CD4-positive, alpha-beta T cell treated with Interleukin-2 at 100 ng/mL for 4 hours (primary cell): ENCODE data around the gene TINAGL1.

ENCODE experiments used
- DNase-seq: peaks from one replicate; pipeline ENCODE4 v3.0.0-alpha.2; 2020; ENCODE audit warnings: low spot score

Gene TINAGL1

DNA sequence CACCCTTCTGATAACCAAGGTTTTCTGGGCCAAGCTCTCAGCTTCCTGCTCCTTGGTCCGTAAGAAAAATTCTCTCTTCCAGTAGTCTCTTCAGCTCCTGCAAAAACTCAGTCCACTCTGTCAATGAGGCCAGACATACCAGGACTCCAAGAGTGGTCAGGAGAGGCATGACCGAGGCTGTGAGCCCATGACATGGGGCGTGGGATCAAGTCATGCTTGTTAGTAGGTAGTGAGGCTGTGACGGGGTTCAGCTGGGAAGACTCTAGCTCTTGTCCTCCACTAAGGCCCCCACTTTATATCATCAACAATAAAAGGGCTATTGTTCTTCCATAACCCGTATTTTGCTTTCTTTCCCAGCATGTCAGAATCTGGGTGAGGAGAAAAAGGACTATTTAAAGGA, 31.0 kb downstream of the TINAGL1 start:
- no peak for DNase-seq

DNA sequence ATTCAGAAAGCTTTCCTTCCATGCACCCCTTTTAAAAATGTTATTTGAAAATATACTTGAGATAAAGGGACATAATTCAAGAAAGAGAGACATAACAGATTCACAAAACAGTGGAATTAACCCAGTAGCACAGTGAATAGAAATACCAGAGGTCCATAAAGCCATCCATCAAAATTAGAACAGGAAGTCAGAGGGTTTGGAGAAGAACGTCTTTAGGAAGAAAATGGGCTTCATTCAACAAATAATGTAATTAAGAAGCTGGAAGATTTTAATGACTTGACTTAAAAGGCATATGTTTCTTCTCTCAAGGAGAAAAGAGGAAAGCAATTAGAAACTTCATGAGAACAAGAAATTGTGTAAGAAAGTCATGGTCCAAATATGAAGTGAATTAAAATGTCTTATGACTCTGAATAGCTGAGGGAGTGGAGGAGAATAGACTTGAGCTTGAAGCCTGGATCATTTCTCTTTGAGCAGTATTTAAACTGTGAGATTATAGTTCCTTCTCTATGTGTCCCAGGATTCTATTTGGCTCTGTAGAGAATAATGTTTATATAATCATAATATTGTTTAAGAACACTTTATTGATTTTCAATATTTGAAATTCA, 33.3 kb downstream of the TINAGL1 start:
- DNase-seq, result no peak

DNA sequence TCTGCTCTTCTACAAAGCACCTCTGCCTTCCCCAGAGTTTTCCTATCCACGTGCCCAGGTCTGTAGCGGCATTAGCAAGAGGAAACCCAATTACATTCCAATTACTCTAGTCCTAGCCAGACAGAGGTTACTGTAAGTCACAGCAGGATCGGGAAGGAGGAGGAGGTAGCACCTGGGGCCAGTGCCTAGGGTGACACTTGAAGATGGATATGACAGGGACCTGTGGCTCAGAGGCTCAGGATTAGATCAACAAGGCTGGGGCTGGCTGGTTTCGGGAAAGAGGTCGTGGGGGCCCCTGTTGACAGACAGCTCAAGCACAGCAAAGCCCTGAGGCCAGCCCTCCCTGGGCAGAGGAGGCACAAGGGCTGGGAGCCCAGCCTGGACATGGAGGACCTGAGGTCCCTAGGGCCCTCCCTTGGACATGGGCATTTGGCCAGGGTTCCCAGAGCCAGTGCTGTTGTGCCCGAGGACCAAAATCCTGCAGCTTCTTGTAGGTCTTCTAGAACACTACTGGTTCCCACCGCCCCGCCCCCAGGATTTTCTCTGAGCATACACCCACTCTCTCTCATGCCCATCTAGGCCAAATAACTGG, 38.2 kb downstream of the TINAGL1 start:
- no peak for DNase-seq

DNA sequence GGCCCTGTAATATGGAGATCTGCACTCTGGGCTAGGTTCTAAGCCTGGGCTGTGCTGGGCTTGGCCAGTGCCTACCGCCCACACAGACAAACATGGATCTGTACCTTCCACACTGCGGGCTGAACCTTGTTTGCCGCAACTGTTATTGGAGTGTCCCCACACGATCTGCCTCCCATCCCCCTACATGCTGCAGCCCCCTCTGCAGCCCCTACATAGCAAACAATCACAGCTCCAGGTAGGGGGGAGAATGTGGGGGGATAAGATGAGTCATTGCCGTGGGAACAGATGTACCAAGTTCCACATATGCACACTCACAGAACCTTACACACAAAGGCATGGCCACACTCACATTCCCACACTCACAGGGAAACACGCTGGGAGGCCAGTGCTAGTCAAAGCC, 39.1 kb downstream of the TINAGL1 start:
- no peak for DNase-seq

DNA sequence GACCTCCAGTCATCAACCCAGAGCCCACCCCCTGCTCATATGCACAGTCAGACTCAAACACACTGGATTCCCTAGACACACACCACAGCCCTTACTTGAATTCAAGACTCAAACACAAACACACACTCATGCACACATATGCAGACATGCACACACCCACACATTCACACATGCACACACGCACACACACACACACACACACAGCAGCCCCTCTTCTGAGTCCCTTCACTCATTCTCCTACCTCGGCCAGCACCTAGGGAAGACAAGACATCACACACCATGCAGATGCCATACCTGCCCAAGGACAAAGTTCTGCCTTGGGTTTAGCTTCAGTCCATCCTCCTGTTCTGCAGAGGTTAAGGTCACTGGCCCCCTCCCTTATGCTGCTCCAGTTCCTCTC, 39.6 kb downstream of the TINAGL1 start:
- no peak for DNase-seq

DNA sequence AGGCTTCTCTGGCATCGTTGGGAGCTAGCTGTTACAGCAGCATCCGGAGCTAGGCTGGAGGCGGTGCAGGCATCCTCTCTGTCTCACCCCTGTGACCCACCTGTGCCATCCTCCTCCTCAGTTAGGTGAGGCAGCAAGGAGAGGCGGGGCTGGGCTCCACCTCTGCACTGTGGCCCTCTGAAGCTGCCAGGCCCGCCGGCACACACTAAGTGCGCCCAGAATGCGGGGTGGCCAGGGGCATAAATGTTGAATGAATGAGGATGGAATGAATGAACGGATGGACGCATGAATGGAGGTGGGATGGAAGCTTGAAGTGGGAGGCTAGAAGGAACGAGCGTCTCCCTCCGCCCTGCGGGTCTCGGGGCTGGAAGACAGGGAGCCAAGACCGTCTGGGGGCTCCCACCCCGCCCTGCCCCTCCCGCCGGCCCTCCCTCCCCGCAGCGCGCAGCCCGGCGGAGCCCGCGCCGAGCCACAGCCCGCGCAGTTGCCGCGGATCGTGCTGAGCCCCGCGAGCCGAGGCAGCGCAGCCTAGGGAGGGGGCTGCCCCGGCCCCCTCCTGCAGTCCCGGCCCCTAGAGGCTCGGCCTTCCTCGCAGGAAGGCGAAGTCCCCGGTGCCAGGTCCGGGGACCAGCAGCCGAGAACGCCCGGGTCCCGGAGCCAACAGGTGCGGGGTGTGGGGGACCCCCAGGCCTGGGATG, 41.1 kb downstream of the TINAGL1 start, which contains the start of gene HCRTR1:
Gene HCRTR1, plus strand, starts transcription at position 472 of the 698 bp plus-strand sequence. CDS start 1,504 bp downstream, outside the sequence.
- DNase-seq, result no peak

DNA sequence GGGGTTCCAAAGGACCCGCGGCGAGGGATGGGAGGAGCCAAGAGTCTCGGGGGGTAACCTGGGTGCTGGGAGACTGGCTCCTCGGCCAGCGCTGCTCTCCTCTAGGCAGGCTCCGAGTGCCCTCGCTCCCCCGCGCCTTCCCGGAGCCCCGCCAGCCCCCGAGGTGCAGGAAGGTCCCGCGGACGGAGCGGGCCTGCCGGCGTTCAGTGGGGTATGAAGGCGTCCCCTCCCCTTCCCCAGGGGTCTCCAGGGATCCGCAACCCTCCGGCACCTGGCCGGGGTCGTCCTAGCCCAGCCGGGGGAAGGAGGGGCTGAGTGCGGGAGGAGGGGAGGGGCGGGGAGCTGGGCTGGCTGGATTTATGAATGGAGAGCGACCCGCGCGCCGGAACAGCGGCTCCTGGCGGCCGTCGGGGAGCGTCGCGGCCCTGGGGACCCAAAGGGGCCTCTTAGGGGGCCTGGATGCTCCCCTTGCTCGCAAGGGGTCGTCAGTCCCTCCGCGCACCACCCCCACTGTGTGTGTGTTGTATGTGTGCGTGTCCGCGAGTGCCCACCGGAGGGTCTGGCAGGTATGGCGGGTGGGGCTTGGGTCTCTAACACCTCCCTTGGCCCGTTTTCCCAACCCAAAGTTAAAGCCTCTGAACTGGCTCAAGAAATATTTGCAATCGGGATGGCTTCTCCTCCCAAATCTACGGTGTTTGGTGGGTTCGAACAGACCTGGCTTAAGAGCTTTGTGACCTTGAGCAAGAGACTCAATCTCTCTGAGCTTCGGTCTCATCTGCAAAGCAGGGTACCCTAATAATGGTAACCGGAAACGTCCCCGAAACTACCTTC, 41.8 kb downstream of the TINAGL1 start:
- peak; percentile 19 for DNase-seq

DNA sequence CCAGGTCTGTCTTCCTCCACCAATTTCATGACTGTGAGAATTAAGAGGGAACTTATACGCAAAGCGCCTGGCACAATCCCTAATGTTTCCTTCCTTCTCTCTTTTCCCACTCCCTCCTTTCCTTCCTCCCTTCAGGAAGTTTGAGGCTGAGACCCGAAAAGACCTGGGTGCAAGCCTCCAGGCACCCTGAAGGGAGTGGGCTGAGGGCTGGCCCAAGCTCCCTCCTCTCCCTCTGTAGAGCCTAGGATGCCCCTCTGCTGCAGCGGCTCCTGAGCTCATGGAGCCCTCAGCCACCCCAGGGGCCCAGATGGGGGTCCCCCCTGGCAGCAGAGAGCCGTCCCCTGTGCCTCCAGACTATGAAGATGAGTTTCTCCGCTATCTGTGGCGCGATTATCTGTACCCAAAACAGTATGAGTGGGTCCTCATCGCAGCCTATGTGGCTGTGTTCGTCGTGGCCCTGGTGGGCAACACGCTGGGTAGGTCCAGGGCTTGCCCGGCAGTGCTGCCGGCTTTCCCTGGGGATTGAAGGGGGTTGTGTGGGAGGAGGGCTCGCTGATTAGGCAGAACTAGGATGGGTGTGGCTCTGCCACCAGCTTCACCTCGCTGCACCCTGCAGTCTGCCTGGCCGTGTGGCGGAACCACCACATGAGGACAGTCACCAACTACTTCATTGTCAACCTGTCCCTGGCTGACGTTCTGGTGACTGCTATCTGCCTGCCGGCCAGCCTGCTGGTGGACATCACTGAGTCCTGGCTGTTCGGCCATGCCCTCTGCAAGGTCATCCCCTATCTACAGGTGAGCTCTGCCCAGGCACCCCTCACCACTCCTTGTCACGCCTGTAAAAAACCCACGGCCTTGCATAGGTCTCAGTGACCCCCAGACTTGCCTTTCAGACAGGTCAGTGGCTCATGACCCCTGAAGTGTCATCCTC, 42.9 kb downstream of the TINAGL1 start:
- DNase-seq, result no peak

DNA sequence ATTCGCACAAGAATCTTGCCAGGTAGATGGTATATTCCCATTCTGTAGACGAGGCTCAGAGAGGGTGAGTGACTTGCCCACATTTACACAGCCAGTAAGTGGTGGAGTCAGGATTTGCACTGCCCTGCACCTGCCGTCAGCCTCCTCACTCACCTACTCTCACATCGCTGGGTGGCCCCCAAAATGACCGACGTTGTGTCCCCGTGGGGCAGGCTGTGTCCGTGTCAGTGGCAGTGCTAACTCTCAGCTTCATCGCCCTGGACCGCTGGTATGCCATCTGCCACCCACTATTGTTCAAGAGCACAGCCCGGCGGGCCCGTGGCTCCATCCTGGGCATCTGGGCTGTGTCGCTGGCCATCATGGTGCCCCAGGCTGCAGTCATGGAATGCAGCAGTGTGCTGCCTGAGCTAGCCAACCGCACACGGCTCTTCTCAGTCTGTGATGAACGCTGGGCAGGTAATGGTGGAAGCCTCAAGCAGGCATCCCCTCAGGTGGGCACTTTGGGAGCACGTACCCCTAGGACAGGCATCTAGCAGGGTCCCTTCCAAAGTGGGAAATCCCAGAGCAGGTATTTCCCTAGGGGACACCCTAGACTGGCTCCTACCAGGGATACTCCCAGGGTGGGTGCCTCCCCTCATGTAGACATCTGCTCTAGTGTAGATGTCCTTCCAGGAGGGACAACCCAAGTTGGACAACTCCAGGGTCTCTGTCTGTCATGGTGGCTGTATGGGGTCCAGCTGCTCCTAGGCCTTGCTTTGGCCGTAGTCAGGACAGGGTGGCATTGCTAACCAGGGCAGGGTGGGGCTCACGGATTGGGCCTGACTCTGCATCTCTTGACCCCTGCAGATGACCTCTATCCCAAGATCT, 44.5 kb downstream of the TINAGL1 start:
- DNase-seq, result no peak

DNA sequence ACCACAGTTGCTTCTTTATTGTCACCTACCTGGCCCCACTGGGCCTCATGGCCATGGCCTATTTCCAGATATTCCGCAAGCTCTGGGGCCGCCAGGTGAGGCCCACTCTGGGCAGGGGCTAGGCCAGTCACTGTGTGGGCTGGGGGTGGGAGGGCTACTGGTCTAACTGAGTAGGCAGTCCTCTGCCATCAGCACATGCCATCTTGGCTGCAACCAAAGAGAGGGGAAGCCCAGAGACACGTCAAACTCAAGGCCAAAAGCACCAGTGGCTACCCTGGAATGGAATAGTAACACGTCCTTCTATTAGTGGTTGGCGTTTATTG, 45.1 kb downstream of the TINAGL1 start:
- no peak for DNase-seq

DNA sequence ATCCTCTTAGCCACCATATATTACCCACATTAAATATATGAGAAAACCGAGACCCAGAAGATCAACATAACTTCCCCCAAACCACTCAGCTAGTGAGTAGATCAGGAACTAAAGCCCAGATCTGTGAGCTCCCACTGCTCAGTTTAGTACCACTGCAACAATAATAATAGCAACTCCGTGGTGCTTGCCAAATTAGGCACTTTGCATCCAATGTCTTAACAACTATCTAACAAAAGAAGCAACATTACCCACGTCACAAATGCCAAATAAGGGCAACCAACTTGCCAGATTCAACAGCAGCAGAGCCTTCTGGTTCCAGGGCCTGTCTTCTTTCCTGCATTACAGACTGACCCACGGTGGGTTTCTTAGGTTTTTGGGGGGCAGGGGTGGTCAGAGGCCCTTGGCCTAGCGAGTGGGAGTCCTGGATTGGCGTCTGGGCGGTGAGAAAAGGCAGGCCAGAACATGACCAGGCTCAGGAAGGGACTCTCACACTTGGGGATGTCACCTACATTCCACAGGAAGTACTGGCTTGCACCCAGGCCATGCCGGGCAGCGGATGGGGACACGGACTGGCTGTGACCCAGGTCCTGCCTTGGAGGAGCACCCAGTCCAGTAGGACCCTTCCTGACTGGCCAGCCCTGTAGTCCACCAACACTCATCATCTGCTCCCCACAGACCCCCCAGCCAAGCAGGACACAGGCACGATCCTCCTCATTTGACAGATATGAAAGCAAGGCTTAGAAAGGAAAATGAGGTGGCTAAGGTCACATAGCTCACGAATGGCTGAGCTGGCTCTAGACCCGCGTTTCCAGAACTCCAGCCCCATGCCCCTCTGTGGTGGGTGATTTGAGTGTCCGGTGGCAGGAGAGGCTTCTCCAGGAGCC, 45.8 kb downstream of the TINAGL1 start:
- DNase-seq, result no peak

DNA sequence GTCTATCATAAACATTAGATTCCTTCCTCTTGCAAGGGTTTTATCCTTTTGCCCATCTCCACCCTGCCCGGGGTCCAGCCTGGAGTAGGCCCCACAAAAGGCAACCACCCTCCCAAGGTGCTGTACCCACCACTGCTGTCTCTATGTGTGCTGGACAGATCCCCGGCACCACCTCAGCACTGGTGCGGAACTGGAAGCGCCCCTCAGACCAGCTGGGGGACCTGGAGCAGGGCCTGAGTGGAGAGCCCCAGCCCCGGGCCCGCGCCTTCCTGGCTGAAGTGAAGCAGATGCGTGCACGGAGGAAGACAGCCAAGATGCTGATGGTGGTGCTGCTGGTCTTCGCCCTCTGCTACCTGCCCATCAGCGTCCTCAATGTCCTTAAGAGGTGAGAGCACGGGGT, 47.0 kb downstream of the TINAGL1 start:
- no peak for DNase-seq

DNA sequence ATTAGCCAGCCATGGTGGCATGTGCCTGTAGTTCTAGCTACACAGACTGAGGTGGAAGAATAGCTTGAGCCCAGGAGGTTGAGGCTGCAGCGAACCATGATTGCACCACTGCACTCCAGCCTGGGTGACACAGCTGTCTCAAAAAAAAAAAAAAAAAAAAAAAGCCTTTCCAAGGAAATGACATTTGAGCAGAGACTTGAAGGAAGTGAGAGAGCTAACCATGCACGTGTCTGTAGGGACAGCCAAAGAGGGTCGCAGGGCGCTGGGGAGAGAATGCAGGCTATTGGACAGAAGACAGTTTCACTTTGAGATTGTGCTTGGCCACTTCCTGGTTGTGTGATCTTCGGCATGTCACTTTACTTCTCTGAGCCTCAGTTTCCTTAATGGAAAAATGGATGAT, 48.0 kb downstream of the TINAGL1 start:
- DNase-seq, result no peak

DNA sequence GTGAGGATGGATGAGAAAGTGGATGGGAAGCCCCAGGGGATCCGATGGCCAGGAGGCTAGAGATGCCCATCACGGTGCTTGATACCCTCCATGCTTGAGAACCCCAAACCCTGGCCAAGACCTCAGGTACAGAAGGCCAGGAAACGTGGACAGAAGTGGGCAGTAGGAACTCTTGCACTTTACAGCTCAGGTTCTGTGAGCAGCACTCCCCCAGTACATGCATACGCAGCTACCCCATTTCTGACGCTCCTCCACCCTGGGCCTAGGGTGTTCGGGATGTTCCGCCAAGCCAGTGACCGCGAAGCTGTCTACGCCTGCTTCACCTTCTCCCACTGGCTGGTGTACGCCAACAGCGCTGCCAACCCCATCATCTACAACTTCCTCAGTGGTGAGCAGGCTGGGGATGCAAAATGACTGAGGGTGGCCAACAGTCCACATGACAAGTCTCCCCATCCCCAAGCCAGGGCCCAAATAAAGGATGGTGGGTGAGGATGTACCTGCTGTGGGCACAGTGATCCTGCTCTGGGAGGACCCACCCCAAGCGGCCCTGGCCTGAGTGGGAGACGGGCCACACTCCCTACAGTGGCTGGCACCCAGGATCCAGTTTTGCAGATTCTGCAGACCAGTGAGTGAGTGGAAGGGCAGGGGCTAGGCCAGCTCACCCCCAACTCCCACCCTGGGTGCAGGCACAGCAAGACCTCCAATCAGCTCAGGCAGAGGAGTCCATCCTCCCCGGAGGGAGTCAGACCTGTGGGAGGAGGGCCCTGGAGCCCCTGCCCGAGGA, 48.6 kb downstream of the TINAGL1 start:
- no peak for DNase-seq

DNA sequence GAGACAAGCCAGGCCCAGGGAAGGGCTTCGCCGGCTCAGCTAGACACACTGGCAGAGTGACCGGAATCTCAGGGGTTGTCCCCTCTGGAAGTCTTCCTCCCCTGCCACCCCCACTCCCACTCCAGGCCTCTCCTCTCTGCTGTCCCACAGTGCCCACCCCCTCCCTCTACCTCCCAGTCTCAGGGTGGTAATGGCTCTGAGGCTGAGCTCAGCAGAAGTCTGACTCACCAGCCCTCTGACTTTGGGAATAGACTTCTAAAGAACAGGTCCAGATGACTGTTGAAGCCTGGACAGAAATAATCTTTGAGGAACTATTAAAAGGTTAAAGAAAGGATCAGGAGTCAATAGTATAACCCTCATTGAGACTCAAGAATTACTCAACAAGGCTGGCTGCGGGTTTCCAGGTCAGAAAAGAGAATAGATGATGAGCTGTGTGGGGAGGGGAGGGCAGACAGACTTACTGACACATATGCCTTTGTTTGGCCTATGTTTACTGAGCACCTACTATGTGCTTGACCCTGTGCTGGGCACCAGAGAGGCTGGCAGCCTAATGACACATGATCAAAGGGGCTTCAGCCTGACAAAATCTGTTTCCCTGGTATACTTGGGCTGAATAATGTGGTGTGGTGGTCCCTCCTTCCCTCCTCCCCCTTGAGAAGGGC, 49.4 kb downstream of the TINAGL1 start:
- DNase-seq, result no peak

DNA sequence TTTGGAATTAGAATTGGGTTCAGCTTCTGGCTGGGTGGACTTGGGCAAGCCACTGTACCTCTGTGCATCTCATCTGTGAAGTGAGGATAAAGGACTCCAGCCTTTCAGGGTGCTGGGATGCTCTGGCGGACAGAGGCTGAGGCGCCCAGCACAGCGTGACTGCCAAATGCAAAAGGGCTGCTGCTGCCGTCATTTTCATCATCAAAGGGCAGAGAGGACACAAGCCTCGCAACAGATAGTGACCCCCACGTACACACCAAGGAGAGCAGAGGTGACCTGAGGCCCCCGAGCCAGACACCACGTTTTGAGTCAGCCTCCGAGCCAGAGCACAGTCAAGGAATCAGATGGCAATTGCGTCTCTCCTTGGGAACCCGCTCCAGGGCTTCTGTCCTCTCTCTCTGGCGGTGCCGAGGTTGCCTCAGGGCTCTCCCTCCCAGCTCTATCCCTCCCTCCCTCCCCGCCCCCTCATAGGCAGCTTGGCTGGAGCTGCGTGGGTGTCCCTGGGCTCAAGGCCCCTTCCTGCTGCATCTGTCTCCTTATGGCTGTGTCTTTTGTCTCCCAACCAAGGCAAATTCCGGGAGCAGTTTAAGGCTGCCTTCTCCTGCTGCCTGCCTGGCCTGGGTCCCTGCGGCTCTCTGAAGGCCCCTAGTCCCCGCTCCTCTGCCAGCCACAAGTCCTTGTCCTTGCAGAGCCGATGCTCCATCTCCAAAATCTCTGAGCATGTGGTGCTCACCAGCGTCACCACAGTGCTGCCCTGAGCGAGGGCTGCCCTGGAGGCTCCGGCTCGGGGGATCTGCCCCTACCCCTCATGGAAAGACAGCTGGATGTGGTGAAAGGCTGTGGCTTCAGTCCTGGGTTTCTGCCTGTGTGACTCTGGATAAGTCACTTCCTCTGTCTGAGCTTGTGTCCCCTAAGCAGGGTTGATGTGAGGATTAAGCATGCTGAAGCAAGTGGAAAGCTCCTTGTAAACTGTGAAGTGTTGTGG, 50.2 kb downstream of the TINAGL1 start:
- no peak for DNase-seq

DNA sequence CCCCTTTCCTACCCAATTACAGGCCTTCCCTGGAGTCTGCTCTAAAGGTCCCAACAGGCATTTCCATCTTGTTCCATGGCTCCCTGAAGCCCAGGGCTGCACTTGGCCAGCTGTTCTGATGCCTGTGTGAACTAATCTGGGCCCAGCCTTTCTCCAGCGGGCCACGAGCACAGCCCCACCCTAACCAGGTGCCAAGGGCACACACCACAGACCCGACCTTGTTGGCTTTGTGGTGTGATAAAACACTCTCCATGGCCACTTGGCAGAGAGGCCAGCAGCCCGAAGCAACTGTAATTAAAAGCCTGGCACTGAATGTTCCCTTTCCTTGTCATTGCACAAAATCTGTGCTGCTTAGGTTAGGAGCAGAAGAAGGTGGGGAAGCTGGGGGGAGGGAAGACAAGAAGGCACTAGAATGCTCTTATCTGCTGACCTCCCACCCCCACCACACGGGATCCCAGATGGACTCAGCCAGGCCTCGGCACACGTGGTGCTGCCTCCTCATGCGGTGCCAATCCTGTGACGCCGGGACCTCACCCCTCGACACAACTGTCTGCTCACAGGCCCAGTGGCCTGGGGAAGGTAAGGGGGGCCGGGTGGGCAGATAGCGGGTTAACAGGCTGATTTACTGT, 51.1 kb downstream of the TINAGL1 start:
- no peak for DNase-seq
